Measurements from ENCODE around the gene COL23A1. TPM values are rescaled to one million over a fixed set of nuclear protein-coding genes. Genes with fewer than 3 reads are reported as not detected.

Gene COL23A1
- total RNA-seq, 1 experiment from 2014 or later, result 0.18 TPM

DNA sequence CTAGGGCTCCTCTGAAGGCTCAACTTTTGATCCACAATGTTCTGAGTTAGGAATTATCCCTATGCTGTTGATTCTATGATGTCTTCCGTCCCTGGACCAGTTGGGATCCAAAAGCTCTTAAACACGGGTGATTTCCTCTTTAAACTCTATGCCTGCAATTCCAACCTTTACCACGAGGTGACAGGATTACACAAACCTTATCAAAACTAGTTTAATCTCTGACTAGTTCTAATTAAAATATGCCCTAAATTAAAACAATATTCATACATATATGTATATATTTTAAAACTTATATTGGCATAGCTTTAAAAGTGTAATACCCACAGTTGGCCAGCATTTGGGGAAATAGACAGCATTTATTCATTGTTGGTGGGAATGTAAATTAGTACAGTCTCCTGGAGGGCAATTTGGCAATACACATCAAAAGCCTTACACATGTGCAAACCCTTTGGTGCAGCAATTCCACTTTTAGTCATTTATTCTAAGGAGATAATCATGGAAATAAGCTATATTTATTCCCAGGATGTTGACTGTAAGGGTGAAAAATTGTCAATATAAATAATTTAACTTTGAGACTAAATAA lies 306.0 kb downstream of the COL23A1 start:
- Mint-ChIP-seq H3K4me3 (ENCODE audit: unreplicated experiment) (no peak overlapping the region), H3K4me1 (ENCODE audit: low read depth, unreplicated experiment) (peaks cover 8% of the 10 kb centered on the region), H3K27me3 (ENCODE audit: insufficient read depth, unreplicated experiment) (peaks cover 6% of the 10 kb centered on the region), H3K36me3 (ENCODE audit: insufficient read depth, unreplicated experiment) (peaks cover 9% of the 10 kb centered on the region), H3K9me3 (ENCODE audit: unreplicated experiment) (peaks cover 10% of the 10 kb centered on the region), H3K27ac (ENCODE audit: unreplicated experiment) (no peak overlapping the region)
- intact Hi-C loops (cut with micrococcal nuclease; ENCODE audit: unreplicated experiment), result no loop called here
- TF ChIP-seq, protein P1, sequence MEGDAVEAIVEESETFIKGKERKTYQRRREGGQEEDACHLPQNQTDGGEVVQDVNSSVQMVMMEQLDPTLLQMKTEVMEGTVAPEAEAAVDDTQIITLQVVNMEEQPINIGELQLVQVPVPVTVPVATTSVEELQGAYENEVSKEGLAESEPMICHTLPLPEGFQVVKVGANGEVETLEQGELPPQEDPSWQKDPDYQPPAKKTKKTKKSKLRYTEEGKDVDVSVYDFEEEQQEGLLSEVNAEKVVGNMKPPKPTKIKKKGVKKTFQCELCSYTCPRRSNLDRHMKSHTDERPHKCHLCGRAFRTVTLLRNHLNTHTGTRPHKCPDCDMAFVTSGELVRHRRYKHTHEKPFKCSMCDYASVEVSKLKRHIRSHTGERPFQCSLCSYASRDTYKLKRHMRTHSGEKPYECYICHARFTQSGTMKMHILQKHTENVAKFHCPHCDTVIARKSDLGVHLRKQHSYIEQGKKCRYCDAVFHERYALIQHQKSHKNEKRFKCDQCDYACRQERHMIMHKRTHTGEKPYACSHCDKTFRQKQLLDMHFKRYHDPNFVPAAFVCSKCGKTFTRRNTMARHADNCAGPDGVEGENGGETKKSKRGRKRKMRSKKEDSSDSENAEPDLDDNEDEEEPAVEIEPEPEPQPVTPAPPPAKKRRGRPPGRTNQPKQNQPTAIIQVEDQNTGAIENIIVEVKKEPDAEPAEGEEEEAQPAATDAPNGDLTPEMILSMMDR (IDR thresholded peaks at IDR 0.05; ENCODE audit: insufficient read depth in 1 of 2, low read depth in 1 of 2, low read length in 1 of 2, severe bottlenecking in 1 of 2, unreplicated experiment in 1 of 2), result peak; percentile 52 to 55
- ChIA-PET POLR2A (no interaction called here), CTCF (interaction anchor here (1.5 kb wide), 1 partner anchor 306 kb away, joined by 4 read pairs; the partner anchor contains the start of gene COL23A1)
- DNase-seq, result no peak
- peaks cover 4% of the 10 kb centered on the region; the same call in 1 of the 2 replicates for H3K4me1 ChIP-seq
- BruUV-seq (replicated peaks), result no TSS peak
- no peak overlapping the region for H3K4me3 ChIP-seq (ENCODE audit: low read depth, low read length)
- peaks cover 13% of the 10 kb centered on the region for H3K9me3 ChIP-seq
- H3K27me3 ChIP-seq (replicated peaks; ENCODE audit: control insufficient read depth, insufficient read depth, low read length), result no peaks in the 10 kb centered on the region
- no peaks in the 10 kb centered on the region for H3K36me3 ChIP-seq (ENCODE audit: control insufficient read depth, insufficient read depth, low read length)

DNA sequence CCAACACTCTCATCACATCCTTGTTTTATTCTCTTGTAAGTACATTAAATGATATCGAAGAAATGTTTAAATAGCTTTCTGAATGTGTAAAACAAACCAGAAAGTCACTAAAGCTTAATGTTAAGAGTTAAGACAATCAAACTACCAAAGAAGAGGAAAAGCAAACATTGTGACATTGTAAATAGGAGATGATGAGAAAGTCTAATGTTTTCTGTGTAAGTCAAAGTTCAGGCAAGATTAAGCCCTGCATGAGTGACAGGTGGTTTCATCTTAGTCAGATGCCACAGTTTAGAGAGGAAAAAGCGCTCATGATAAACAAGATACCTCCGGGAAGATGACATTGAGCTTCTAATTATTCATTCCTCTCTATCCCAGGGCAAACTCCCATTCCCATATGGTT lies 306.7 kb downstream of the COL23A1 start:
- Mint-ChIP-seq H3K27me3 (ENCODE audit: insufficient read depth, unreplicated experiment) (peaks cover 8% of the 10 kb centered on the region), H3K9me3 (ENCODE audit: unreplicated experiment) (peaks cover 10% of the 10 kb centered on the region), H3K27ac (ENCODE audit: unreplicated experiment) (no peak overlapping the region), H3K36me3 (ENCODE audit: insufficient read depth, unreplicated experiment) (peaks cover 9% of the 10 kb centered on the region), H3K4me3 (ENCODE audit: unreplicated experiment) (no peak overlapping the region), H3K4me1 (ENCODE audit: low read depth, unreplicated experiment) (peaks cover 8% of the 10 kb centered on the region)
- H3K4me1 ChIP-seq, result peaks cover 4% of the 10 kb centered on the region; the same call in 1 of the 2 replicates
- TF ChIP-seq, protein P1 (IDR thresholded peaks at IDR 0.05; ENCODE audit: insufficient read depth in 1 of 2, low read depth in 1 of 2, low read length in 1 of 2, severe bottlenecking in 1 of 2, unreplicated experiment in 1 of 2), result no peak
- BruUV-seq (replicated peaks), result no TSS peak
- peaks cover 13% of the 10 kb centered on the region for H3K9me3 ChIP-seq
- no peaks in the 10 kb centered on the region for H3K36me3 ChIP-seq (ENCODE audit: control insufficient read depth, insufficient read depth, low read length)
- no peak for DNase-seq
- no peaks in the 10 kb centered on the region for H3K27me3 ChIP-seq (replicated peaks; ENCODE audit: control insufficient read depth, insufficient read depth, low read length)
- H3K4me3 ChIP-seq (ENCODE audit: low read depth, low read length), result no peak overlapping the region
- ChIA-PET CTCF (interaction anchor here (1.5 kb wide), 1 partner anchor 307 kb away, joined by 4 read pairs; the partner anchor contains the start of gene COL23A1), POLR2A (no interaction called here)
- intact Hi-C loops (cut with micrococcal nuclease; ENCODE audit: unreplicated experiment), result no loop called here

DNA sequence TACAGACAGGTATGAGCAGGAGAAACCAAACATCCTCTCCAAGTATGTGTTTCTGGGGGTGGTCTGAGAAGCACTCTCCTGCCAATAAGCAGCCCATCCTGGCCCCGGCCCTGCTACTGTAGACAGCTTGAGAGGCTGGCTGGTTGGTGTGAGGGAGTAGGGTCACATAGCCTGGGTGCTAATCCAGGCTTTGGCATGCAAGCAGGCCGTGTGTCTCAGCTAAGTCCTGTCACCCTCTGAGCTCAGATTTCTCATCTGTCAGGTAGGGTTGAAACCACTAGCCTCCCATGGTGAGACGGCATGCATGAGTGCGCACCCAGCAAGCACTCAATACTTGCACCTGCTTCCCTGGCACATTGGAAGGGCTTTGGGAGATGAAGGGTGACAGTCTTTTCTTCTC lies 307.8 kb downstream of the COL23A1 start:
- Mint-ChIP-seq H3K36me3 (ENCODE audit: insufficient read depth, unreplicated experiment) (peaks cover 9% of the 10 kb centered on the region), H3K27me3 (ENCODE audit: insufficient read depth, unreplicated experiment) (peaks cover 9% of the 10 kb centered on the region), H3K4me3 (ENCODE audit: unreplicated experiment) (no peak overlapping the region), H3K9me3 (ENCODE audit: unreplicated experiment) (peaks cover 10% of the 10 kb centered on the region), H3K27ac (ENCODE audit: unreplicated experiment) (no peak overlapping the region), H3K4me1 (ENCODE audit: low read depth, unreplicated experiment) (peaks cover 1% of the 10 kb centered on the region)
- Histone ChIP-seq H3K36me3 (ENCODE audit: control insufficient read depth, insufficient read depth, low read length) (no peaks in the 10 kb centered on the region), H3K4me3 (ENCODE audit: low read depth, low read length) (no peak overlapping the region), H3K4me1 (peaks cover 4% of the 10 kb centered on the region; the same call in 1 of the 2 replicates), H3K9me3 (peaks cover 13% of the 10 kb centered on the region), H3K27me3 (replicated peaks; ENCODE audit: control insufficient read depth, insufficient read depth, low read length) (no peaks in the 10 kb centered on the region)
- ChIA-PET POLR2A (no interaction called here), CTCF (no interaction called here)
- no peak for DNase-seq
- intact Hi-C loops (cut with micrococcal nuclease; ENCODE audit: unreplicated experiment), result no loop called here
- TF ChIP-seq, protein P1 (IDR thresholded peaks at IDR 0.05; ENCODE audit: insufficient read depth in 1 of 2, low read depth in 1 of 2, low read length in 1 of 2, severe bottlenecking in 1 of 2, unreplicated experiment in 1 of 2), result no peak
- BruUV-seq (replicated peaks), result no TSS peak

Measured in Caco-2 (cell line).